Muscle of back (tissue), 11 donors: ENCODE measurements around the gene SLC6A8. TPM values are rescaled to one million over a fixed set of nuclear protein-coding genes. Genes with fewer than 3 reads are reported as not detected.
"Not testable (repeated sequence)": the region's sequence is repeated elsewhere in the genome, so short reads cannot be mapped to it uniquely, and the experiment has no call there.

Experiments
- DNase-seq, 3 donors: peaks; one replicate each; pipeline versions ENCODE4 v3.0.0 to v3.0.0-alpha.2; 2013
- polyA plus RNA-seq, 10 donors: library from polyadenylated mRNA; unstranded; fragments of 120-200 nt; gene quantifications; one replicate each; pipeline ENCODE4 v1.2.1, GENCODE V29; 2013; ENCODE audit not compliant: insufficient read length in 10 of 10

Gene SLC6A8
- polyA plus RNA-seq, 10 donors = 22.4 to 41.9 (median 35.3) TPM

GRCh38 chrX:153743468-153744209 is 55.9 kb downstream of the SLC6A8 start:
- not testable (repeated sequence) for DNase-seq

GRCh38 chrX:153744210-153745066 is 56.7 kb downstream of the SLC6A8 start:
- no peak for DNase-seq

- DNase-seq = not testable (repeated sequence)
Observed at GRCh38 chrX:153745067-153745433, 57.3 kb downstream of the SLC6A8 start.

Other genes with a start within 250 kb of the SLC6A8 start
- under 1 TPM in 9 of 10 donors, not detected in 1; 0.23 to 0.49 (median 0.38) TPM for gene TREX2, start 241.9 kb upstream of the SLC6A8 start, polyA plus RNA-seq
- gene HAUS7, start 217.3 kb upstream of the SLC6A8 start, polyA plus RNA-seq = 10 to 100 TPM; 18.7 to 27.6 (median 22.6) TPM
- gene BGN, start 192.9 kb upstream of the SLC6A8 start, polyA plus RNA-seq = 100 to 1,000 TPM in 8 of 10 donors, 10 to 100 TPM in 2; 87.6 to 224 (median 136) TPM
- under 1 TPM; 0.15 to 0.76 (median 0.59) TPM for gene ATP2B3, start 170.3 kb upstream of the SLC6A8 start, polyA plus RNA-seq
- 10 to 100 TPM; 10.5 to 14.4 (median 11.9) TPM for gene CCNQ, start 88.8 kb upstream of the SLC6A8 start, polyA plus RNA-seq
- under 1 TPM in 9 of 10 donors, not detected in 1; 0.07 to 0.34 (median 0.19) TPM for gene DUSP9, start 40.7 kb upstream of the SLC6A8 start, polyA plus RNA-seq
- gene PNCK, start 14.1 kb upstream of the SLC6A8 start, polyA plus RNA-seq = 1 to 10 TPM; 2.9 to 7.8 (median 5.1) TPM
- gene BCAP31, start 36.5 kb downstream of the SLC6A8 start, polyA plus RNA-seq = 10 to 100 TPM; 69.1 to 91.2 (median 73.2) TPM
- 1 to 10 TPM; 7.0 to 9.9 (median 8.6) TPM for gene ABCD1, start 36.9 kb downstream of the SLC6A8 start, polyA plus RNA-seq
- gene PLXNB3, start 76.3 kb downstream of the SLC6A8 start, polyA plus RNA-seq = 1 to 10 TPM in 9 of 10 donors, under 1 TPM in 1; 0.97 to 7.8 (median 3.8) TPM
- 100 to 1,000 TPM; 116 to 277 (median 198) TPM for gene SRPK3, start 93.1 kb downstream of the SLC6A8 start, polyA plus RNA-seq
- gene IDH3G, start 106.4 kb downstream of the SLC6A8 start, polyA plus RNA-seq = 10 to 100 TPM; 40.6 to 55.9 (median 44.3) TPM
- 100 to 1,000 TPM; 101 to 153 (median 115) TPM for gene SSR4, start 106.7 kb downstream of the SLC6A8 start, polyA plus RNA-seq
- 1 to 10 TPM; 2.6 to 5.5 (median 3.5) TPM for gene PDZD4, start 142.6 kb downstream of the SLC6A8 start, polyA plus RNA-seq
- 1 to 10 TPM; 1.8 to 7.4 (median 3.0) TPM for gene L1CAM, start 198.2 kb downstream of the SLC6A8 start, polyA plus RNA-seq
- gene AVPR2, start 216.7 kb downstream of the SLC6A8 start, polyA plus RNA-seq = 1 to 10 TPM in 3 of 10 donors, under 1 TPM in 7; 0.48 to 1.2 (median 0.76) TPM
- gene ARHGAP4, start 238.3 kb downstream of the SLC6A8 start, polyA plus RNA-seq = 10 to 100 TPM; 14.7 to 28.5 (median 19.5) TPM
- gene NAA10, start 247.1 kb downstream of the SLC6A8 start, polyA plus RNA-seq = 10 to 100 TPM; 58.4 to 69.5 (median 61.9) TPM